HG03432 (cell line): Measurements from ENCODE around the gene CNIH2.
"Not testable (repeated sequence)": the region's sequence is repeated elsewhere in the genome, so short reads cannot be mapped to it uniquely, and the experiment has no call there.

ENCODE experiments used
- ATAC-seq: cut with Tn5 transposase; IDR thresholded peaks from one replicate; pipeline ENCODE4 v1.9.1; 2021; ENCODE audit warnings: mild to moderate bottlenecking, moderate library complexity; ENCODE audit not compliant: unreplicated experiment

The CNIH2 gene

DNA sequence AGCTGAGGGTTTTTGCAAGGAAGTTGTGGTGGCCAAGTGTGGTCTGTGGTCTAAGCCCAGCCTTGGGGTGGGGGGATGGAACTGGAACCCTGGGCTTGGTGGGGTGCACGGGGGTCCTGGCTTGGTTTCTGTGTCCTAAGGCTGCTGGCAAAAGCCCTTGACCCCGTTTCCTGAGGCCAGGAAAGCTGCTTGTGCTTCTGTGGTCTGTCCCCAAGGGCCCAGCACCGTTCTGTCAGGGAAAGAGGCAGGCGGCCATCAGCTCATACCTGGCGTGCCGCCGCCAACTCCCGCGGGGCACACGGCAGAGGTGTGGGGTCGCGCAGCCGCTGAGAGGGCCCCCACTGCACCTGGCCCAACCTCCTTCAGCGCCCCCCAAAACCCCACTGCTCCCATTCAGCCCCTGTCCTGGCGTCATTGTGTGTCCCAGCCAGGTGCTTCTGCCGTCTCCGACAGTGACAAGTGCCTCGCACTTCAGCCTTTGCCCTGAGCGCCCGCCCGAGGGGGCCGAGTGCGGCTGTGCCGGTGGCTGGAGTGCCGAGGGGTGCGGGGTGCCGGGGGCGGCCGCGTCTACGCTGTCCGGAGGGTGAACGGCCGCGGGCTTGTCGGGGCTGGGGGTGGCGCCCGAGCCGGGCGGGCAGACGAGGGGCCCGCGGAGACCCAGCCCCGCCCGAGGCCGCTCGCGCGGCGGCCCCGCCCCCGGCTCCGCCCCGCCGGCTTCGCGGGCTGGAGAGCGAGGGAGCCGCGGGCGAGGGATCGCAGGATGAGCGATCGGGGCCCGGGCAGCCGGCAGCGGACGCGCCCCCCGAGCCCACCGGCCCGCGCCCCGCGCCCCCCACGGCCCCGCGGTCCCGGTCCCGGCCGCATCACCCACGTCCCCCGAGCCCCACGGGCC is at the start of gene CNIH2:
CNIH2 (plus strand) TSS at position 705 of the 892 bp plus-strand sequence. CDS start 282 bp downstream, outside the sequence.
- ATAC-seq = no peak

DNA sequence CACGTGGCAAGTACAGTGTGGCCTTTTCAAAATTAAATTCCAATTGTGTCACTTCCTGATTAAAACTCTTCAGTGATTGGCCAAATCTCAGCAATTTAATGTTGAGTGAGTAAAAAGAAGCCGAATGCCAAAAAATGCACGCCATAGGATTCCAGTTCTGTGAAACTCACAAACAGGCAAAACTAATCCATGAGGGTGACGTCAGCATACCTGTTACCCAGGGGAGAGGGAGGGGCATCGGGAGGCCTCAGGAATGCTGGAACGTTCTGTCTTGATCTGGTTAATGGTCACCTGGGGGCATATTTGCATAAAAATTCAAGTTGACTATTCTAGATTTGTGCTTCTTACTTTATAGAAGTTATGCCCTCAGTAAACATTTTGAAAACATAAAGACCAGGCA is 49.5 kb upstream of the CNIH2 start:
- no peak for ATAC-seq

DNA sequence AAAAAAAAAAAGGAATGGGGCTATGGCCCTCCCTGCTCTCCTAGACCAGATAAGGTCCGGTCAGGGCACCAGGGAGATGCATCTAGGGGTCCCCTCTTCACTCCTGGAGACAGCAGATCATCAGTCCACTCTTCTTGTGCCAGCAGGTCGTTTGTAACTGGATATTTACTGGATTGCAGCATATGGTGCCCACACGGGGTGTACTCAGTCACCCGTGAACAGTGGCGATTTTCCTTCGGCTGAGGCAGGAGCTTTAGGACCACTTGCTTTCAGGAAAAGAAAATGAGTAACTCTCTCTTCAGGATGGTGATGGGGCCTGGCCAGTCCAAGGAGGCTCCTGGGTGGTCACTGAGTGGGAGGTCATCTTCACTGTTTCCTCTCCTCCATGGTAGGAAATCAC is 47.8 kb upstream of the CNIH2 start:
- no peak for ATAC-seq

- no peak for ATAC-seq
These were observed 47.0 kb upstream of the CNIH2 start for GRCh38 chr11:66230978-66231377.

DNA sequence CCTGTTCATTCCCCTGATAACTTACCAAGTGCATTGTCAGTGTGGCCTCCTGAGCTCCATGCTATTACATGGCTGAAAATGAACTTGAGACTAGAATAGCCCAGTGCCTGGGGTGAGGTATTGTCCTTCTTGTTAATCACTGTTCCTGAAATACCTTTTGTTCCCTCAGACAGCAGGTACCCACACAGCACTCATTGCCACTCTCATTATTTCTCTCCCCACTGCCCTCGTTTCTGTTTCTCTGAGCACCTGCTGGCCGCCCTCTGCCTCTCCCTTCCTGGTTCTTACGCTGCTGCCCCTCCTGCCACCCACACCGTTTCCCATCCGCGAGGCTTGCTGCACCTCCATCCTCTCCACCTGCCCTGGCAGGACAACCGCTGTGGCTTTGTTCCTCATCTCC is 46.4 kb upstream of the CNIH2 start:
- no peak for ATAC-seq

GRCh38 chr11:66232769-66233168 is 45.2 kb upstream of the CNIH2 start:
- no peak for ATAC-seq

GRCh38 chr11:66233301-66233700 is 44.7 kb upstream of the CNIH2 start:
- no peak for ATAC-seq

GRCh38 chr11:66235141-66235540 is 42.8 kb upstream of the CNIH2 start:
- no peak for ATAC-seq

- ATAC-seq = no peak
These were observed 40.1 kb upstream of the CNIH2 start for GRCh38 chr11:66237867-66238266.

- ATAC-seq = no peak
These were observed 39.1 kb upstream of the CNIH2 start for GRCh38 chr11:66238786-66239413.

DNA sequence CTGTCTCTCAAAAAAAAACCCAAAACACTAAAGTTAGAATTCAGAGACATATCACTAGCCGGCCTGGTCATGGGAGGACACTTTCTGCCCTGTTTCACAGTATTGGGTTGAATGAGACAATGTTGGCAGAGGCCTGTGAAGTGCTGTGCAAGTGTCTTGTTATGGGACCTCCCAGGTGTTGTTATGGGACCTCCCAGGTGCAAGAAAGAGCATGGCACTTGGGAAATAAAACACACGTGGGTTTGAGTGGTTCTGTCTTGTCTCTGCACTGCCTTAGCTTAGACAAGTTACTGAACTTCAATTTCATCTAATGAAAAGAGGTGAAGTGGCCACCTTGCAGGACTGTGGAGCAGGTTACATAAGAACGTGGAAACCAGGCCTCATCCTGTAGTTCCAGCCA is 38.5 kb upstream of the CNIH2 start:
- ATAC-seq = no peak

GRCh38 chr11:66239998-66240780 is 37.8 kb upstream of the CNIH2 start:
- ATAC-seq = no peak

DNA sequence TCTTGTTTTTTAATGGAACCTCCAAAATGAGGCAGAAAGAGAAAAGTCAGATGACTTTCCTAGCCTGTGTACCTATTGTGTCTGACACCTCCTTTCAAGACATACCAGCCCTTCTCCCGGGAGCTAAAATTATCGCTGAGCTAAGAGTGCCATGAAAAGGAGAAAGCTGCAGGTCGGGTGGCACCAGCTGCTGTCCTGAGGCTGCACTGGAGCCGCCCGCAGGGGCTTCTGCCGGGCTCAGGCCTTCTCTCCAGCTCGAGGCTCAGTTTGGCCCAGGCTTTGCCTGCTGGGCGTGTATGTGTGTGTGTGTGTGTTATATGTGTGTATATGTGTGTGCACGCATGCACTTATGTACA is 37.2 kb upstream of the CNIH2 start:
- ATAC-seq = no peak

DNA sequence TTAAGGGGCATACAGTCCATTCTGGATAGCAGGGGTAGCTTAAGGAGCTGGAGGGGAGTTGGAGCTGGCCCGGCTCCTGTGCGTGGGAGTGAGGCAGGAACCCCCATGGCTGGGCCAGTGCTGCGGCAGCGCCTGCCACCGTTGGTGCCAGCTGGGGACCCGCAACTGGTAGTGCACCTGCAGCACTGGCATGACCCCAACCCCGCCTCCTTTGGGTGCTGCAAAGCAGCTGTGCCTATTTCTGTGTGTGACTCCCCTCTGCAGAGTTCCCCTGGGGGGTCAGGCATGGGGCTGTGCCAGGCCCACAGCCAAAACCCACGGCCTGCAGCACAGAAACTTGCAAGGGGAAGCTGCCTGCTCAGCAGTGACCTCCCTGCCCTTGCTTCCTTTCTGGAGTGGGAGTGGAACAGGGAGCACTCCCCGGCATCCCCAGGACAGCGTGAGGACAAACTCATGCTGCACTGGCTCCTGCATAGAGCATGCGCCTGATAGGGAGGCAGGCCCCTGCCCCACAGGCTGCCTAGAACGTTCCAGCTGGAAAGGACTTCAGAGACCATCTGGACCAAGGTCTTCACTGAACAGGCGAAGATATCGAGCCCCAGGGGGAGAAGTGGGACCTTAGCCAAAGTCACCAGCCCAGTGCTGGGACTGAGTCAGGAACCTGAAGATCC is 35.7 kb upstream of the CNIH2 start:
- ATAC-seq = no peak

DNA sequence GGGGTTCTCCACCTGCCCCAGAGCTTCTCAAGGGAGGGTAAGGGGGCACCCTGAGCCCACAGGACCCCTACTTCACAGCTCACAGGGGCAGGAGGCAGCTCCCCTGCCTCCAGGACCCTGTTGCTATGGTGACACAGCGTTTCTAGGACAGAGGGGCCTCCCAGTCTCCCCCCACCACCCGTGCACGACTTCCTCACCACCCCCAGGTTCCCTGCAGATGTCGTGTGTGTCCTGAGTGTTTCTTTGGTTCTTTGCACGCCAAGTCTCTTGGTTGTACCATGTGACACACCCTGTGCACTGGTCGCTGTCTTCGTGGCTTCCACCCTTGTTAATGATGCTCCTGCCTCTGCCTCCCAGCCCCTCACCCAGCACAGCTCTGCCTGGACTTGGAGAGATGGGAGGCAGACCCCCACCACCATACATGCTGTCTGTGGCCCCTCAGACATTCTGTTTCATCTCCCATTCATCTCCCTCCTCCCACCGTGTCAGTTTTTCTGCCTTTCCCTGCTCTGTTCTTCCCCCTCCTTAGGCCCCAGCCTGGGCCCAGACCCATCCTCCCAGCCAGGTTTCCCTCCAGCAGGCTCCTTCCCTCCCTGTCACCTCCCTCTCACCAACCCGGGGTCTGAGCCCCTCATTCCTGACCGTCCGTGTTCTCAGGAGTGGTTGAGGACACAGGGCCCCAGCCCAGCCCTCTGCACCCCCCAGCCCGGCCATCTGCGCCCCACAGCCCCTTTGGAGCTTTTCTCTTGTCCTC is 34.0 kb upstream of the CNIH2 start:
- ATAC-seq = no peak

DNA sequence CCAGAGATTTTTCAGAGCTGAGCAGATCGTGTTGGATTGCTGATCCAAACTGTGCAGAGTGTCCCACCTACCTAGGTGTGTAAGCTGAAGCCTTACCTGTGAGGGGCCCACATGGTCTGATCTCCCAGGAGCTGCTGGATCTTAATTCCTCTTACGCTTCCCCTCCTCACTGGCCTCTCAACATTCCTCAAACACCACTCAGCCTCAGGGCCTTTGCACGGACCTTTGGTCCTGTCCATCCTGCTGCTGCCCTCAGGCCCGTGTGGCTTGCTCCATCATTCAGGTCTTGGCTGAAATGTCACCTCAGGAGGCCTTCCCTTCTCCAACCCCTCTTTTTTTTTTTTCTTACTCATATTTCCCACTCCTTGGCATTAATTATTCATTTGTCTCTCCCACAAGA is 30.7 kb upstream of the CNIH2 start:
- ATAC-seq = no peak

DNA sequence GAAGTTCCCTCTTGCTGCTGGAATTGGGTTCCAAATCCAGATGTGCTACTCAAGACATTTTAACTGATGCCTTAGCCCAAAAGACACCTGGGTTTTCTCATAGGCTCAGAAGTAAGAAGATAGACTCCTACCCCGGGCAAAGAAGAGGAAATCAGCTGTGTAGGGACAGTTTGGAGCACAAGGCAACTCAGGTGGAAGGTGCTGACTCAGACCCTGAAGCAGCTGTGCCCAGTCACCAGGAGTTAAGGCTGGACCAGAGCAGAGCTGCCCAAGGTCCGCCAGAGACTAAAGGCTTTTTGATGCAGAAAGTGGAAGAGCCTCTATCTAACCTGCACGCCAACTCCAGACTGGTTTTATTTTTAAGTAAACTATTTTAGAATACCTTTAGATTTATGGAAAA is 30.2 kb upstream of the CNIH2 start:
- ATAC-seq = no peak

DNA sequence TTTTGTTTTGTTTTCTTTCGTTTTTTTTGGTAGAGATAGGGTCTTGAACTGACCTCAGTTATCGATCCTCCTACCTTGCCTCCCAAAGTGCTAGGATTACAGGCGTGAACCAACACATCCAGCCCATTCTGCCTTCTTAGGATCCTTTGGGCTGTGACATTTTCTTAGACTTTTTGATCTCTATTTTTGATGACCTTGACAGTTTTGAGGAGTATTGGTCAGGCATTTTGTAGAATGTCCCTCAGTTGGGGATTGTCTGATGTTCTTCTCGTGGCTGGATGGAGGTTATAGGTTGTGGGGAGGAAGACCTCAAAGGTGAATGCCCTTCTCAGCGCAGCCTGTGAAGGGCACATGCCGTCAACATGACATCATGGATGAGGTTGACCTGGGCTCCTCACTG is 29.1 kb upstream of the CNIH2 start:
- no peak for ATAC-seq

- no peak for ATAC-seq
These were observed 26.2 kb upstream of the CNIH2 start for GRCh38 chr11:66251809-66252208.

GRCh38 chr11:66253081-66253480 is 24.9 kb upstream of the CNIH2 start:
- not testable (repeated sequence) for ATAC-seq
